SK-N-SH (cell line): ENCODE measurements around the gene MBOAT2. TPM values are rescaled to one million over a fixed set of nuclear protein-coding genes. Genes with fewer than 3 reads are reported as not detected.
"Not testable (repeated sequence)": the region's sequence is repeated elsewhere in the genome, so short reads cannot be mapped to it uniquely, and the experiment has no call there.

Experiments used
- CTCF ChIA-PET: fragments of 300-600, 350-600 bp; formaldehyde crosslinking; extraction: SDS; loops from one replicate; lab custom pipeline; 2021; lab: Yijun Ruan, JAX
- POLR2A ChIA-PET: fragments of 350-600 bp; sonication (Branson Sonifier 250); formaldehyde crosslinking; extraction: SDS; loops from one replicate; lab custom pipeline; 2020; ENCODE audit warnings: antibody characterized with exemption, inconsistent platforms; lab: Yijun Ruan, JAX
- DNase-seq: peaks from one replicate; pipeline ENCODE4 v3.0.0; 2012
- H2AFZ ChIP-seq: fragments of 200-600 bp; sonication (generic); 2 replicates; pipeline ENCODE4 v1.8.1; 2016; ENCODE audit warnings: antibody characterized with exemption, mild to moderate bottlenecking, low read depth
- H3F3A ChIP-seq: fragments of 200-600 bp; sonication (generic); replicated peaks from 2 replicates; pipeline ENCODE3; 2016; ENCODE audit warnings: antibody characterized with exemption, mild to moderate bottlenecking; ENCODE audit not compliant: insufficient read depth
- H3K27ac ChIP-seq, 2 experiments: fragments of 200-500 bp in 1 of 2; fragments of 200-600 bp in 1 of 2; sonication (Bioruptor generic) in 1 of 2; sonication (generic), shearing (Covaris generic) in 1 of 2; 2 replicates each; pipeline versions ENCODE4 v1.5.1 to v1.6.1; 2014 to 2016; ENCODE audit warnings: low read depth in 2 of 2, inconsistent platforms in 1 of 2, low read length in 1 of 2, mild to moderate bottlenecking in 1 of 2, mixed read lengths in 1 of 2
- H3K27me3 ChIP-seq: fragments of 200-600 bp; sonication (generic), shearing (Covaris generic); 2 replicates; pipeline ENCODE4 v1.6.1; 2016; ENCODE audit warnings: mixed run types; ENCODE audit not compliant: insufficient read depth
- H3K36me3 ChIP-seq, 2 experiments: fragments of 200-500 bp in 1 of 2; fragments of 200-600 bp in 1 of 2; sonication (Bioruptor generic) in 1 of 2; sonication (generic) in 1 of 2; replicated peaks in 1 of 2; 2 replicates each; pipeline versions ENCODE3 to v1.5.1; 2014 to 2016; ENCODE audit warnings: low read length in 1 of 2, mild to moderate bottlenecking in 1 of 2; ENCODE audit not compliant: insufficient read depth in 2 of 2, control insufficient read depth in 1 of 2
- H3K4me1 ChIP-seq, 2 experiments: fragments of 200-500 bp in 1 of 2; fragments of 200-600 bp in 1 of 2; sonication (Bioruptor generic) in 1 of 2; sonication (generic), shearing (Covaris generic) in 1 of 2; 2 replicates each; pipeline versions ENCODE4 v1.5.1 to v1.6.1; 2014 to 2016; ENCODE audit warnings: low read depth in 1 of 2, low read length in 1 of 2, mixed run types in 1 of 2; ENCODE audit not compliant: insufficient read depth in 2 of 2, control insufficient read depth in 1 of 2
- H3K4me2 ChIP-seq: fragments of 200-600 bp; sonication (generic), shearing (Covaris generic); 2 replicates; pipeline ENCODE4 v1.6.1; 2017; ENCODE audit warnings: mixed run types
- H3K4me3 ChIP-seq, 2 experiments: fragments of 200-500 bp in 1 of 2; fragments of 200-600 bp in 1 of 2; sonication (Bioruptor generic) in 1 of 2; sonication (generic), shearing (Covaris generic) in 1 of 2; 2 replicates each; pipeline versions ENCODE4 v1.5.1 to v1.8.1; 2014 to 2016; ENCODE audit warnings: low read depth in 2 of 2, inconsistent platforms in 1 of 2, low read length in 1 of 2, mild to moderate bottlenecking in 1 of 2, mixed read lengths in 1 of 2, moderate library complexity in 1 of 2
- H3K79me2 ChIP-seq: fragments of 200-600 bp; sonication (generic); 2 replicates; pipeline ENCODE4 v1.8.1; 2017; ENCODE audit warnings: mild to moderate bottlenecking; ENCODE audit not compliant: insufficient read depth
- H3K9ac ChIP-seq: fragments of 200-600 bp; sonication (generic); 2 replicates; pipeline ENCODE4 v1.6.1; 2017; ENCODE audit warnings: mixed run types
- H3K9me2 ChIP-seq: fragments of 200-600 bp; sonication (generic); 2 replicates; pipeline ENCODE4 v1.6.1; 2017; ENCODE audit warnings: mixed run types
- H3K9me3 ChIP-seq: fragments of 200-600 bp; sonication (generic); 2 replicates; pipeline ENCODE4 v1.6.1; 2017; ENCODE audit warnings: mixed run types, mild to moderate bottlenecking, moderate library complexity
- H4K20me1 ChIP-seq: fragments of 200-600 bp; sonication (generic); 2 replicates; pipeline ENCODE4 v1.6.1; 2017; ENCODE audit warnings: mild to moderate bottlenecking, mixed run types; ENCODE audit not compliant: insufficient read depth
- CHD2 ChIP-seq: fragments of 150-350 bp; IDR thresholded peaks from 2 replicates; pipeline ENCODE4 v1.6.1; 2018; ENCODE audit warnings: low read length; ENCODE audit not compliant: partially characterized antibody
- EP300 ChIP-seq, 2 experiments: IDR thresholded peaks; 2 replicates each; pipeline versions ENCODE4 v1.4.0 to v1.6.1; 2012; ENCODE audit warnings: borderline replicate concordance in 1 of 2, low read depth in 1 of 2, low read length in 1 of 2
- EZH2phosphoT487 ChIP-seq: fragments of 200-600 bp; sonication (generic); IDR thresholded peaks from 2 replicates; pipeline ENCODE4 v1.6.1; 2017; ENCODE audit warnings: low read depth, mixed run types, mild to moderate bottlenecking, antibody characterized with exemption, moderate library complexity, borderline replicate concordance
- FOSL2 ChIP-seq: IDR thresholded peaks from 2 replicates; pipeline ENCODE4 v1.4.0; 2012; ENCODE audit warnings: low read depth, mild to moderate bottlenecking, moderate library complexity, borderline replicate concordance
- FOXM1 ChIP-seq: IDR thresholded peaks from 2 replicates; pipeline ENCODE4 v1.4.0; 2012; ENCODE audit warnings: low read depth, mild to moderate bottlenecking
- GABPA ChIP-seq: IDR thresholded peaks from 2 replicates; pipeline ENCODE4 v1.4.0; 2012; ENCODE audit warnings: low read depth, mild to moderate bottlenecking
- GATA2 ChIP-seq: sonication (generic); formaldehyde crosslinking; IDR thresholded peaks from 2 replicates; pipeline ENCODE4 v1.5.0; 2020; ENCODE audit warnings: mild to moderate bottlenecking, missing genetic modification reagents
- MEF2A ChIP-seq: IDR thresholded peaks from 2 replicates; pipeline ENCODE4 v1.4.0; 2012; ENCODE audit warnings: low read depth, borderline replicate concordance
- RCOR1 ChIP-seq: fragments of 150-350 bp; IDR thresholded peaks from 2 replicates; pipeline ENCODE4 v1.6.1; 2017; ENCODE audit warnings: antibody characterized with exemption, low read length
- SIN3A ChIP-seq: IDR thresholded peaks from 2 replicates; pipeline ENCODE4 v1.6.1; 2012; ENCODE audit warnings: low read depth, mild to moderate bottlenecking, low read length, moderate library complexity, borderline replicate concordance
- SMC3 ChIP-seq: IDR thresholded peaks from 2 replicates; pipeline ENCODE4 v1.6.1; 2012; ENCODE audit warnings: low read depth, low read length, improper control_type of control experiment
- YY1 ChIP-seq: IDR thresholded peaks from 2 replicates; pipeline ENCODE4 v1.4.0; 2012; ENCODE audit warnings: low read depth, mild to moderate bottlenecking
- WGBS: methylation state at CpG from one replicate; pipeline ENCODE4 v1.1.6; 2017; ENCODE audit warnings: low lambda C conversion rate; 5-methylcytosine and 5-hydroxymethylcytosine counted together
- polyA plus RNA-seq, 3 experiments: library from polyadenylated mRNA; depleted of rRNA; stranded (reverse); fragments of >200 nt; gene quantifications; 2 replicates each; pipeline ENCODE4 v1.2.3, GENCODE V29; 2012
- TF ChIP-seq, protein P1 (sequence below): IDR thresholded peaks from 2 replicates; pipeline ENCODE4 v1.4.0; 2012; ENCODE audit warnings: low read depth
- TF ChIP-seq, protein P2 (sequence below): fragments of 150-350 bp; IDR thresholded peaks from 2 replicates; pipeline ENCODE4 v1.6.1; 2016; ENCODE audit warnings: mild to moderate bottlenecking, low read depth, low read length
- TF ChIP-seq, protein P3 (sequence below): IDR thresholded peaks from 2 replicates; pipeline ENCODE4 v1.4.0; 2012; ENCODE audit warnings: low read depth, borderline replicate concordance

The MBOAT2 gene
- polyA plus RNA-seq, 1 of the 3 experiments (the other 2 are of a cell fraction) = 33.9 TPM

- no peaks in the 10 kb centered on the region for H3K27me3 ChIP-seq
- H3K27ac ChIP-seq = no peak overlapping the region
- peaks cover 0 to 9% of the 10 kb centered on the region in 2 experiments; a peak in 2 of 4 replicates for H3K4me1 ChIP-seq
- no peak overlapping the region for H3K9ac ChIP-seq
- H3K36me3 ChIP-seq = peaks cover 4 to 25% of the 10 kb centered on the region in 2 experiments
- no peak for TF ChIP-seq RCOR1
- TF ChIP-seq, protein P1, sequence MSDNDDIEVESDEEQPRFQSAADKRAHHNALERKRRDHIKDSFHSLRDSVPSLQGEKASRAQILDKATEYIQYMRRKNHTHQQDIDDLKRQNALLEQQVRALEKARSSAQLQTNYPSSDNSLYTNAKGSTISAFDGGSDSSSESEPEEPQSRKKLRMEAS = no peak
- H3K4me3 ChIP-seq = no peak overlapping the region
- H3F3A ChIP-seq = no peaks in the 10 kb centered on the region
- H3K9me2 ChIP-seq = no peaks in the 10 kb centered on the region
- POLR2A ChIA-PET = no interaction called here
- no peak for DNase-seq
- no peak overlapping the region for H3K4me2 ChIP-seq
- CTCF ChIA-PET = interaction anchor here (0.7 kb wide), 1 partner anchor 71 kb away, joined by 3 read pairs; no protein-coding TSS in a partner anchor
- H3K79me2 ChIP-seq = peaks cover 7% of the 10 kb centered on the region; the same call in 1 of the 2 replicates
- no peak overlapping the region for H2AFZ ChIP-seq
- H4K20me1 ChIP-seq = no peaks in the 10 kb centered on the region
- H3K9me3 ChIP-seq = no peaks in the 10 kb centered on the region
- 89% methylated on average over 2 of the region's 2 CpGs for WGBS
These were observed 70.8 kb downstream of the MBOAT2 start for GRCh38 chr2:8932702-8933101.

- H3K9me2 ChIP-seq, POLR2A ChIA-PET, CTCF ChIA-PET, H3K27me3 ChIP-seq, H4K20me1 ChIP-seq, H3F3A ChIP-seq, H2AFZ ChIP-seq, H3K9ac ChIP-seq, H3K9me3 ChIP-seq, H3K4me3 ChIP-seq, H3K4me2 ChIP-seq, DNase-seq, H3K27ac ChIP-seq: not testable (repeated sequence)
- Histone ChIP-seq H3K36me3 (peaks cover 2 to 25% of the 10 kb centered on the region in 2 experiments), H3K79me2 (peaks cover 15% of the 10 kb centered on the region; the same call in 1 of the 2 replicates), H3K4me1 (peaks cover 0 to 17% of the 10 kb centered on the region in 2 experiments; a peak in 2 of 4 replicates)
- WGBS = 94% methylated on average over 5 of the region's 5 CpGs
These were observed 73.3 kb downstream of the MBOAT2 start for GRCh38 chr2:8930185-8930584.

DNA sequence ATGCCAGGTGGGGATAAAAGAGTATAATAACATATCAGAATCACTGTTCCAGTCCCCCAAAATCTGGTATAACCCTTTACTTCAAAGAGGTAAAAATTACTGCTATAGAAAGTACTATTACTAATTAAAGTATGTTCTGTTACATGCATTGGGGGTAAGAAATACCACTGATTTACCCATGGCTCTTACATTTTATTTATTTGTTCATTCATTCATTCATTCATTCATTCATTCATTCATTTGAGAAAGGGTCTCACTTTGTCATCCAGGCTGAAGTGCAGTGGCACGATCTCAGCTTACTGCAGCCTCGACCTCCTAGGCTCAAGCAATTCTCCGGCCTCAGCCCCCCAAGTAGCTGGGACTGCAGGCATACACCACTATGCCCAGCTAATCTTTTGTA lies 74.4 kb downstream of the MBOAT2 start:
- H3K9me2 ChIP-seq = no peaks in the 10 kb centered on the region
- TF ChIP-seq RCOR1 = no peak
- TF ChIP-seq CHD2 = no peak
- no peak for TF ChIP-seq GATA2 (CRISPR knock-in tag)
- no peak for TF ChIP-seq YY1
- no peak for TF ChIP-seq FOXM1
- TF ChIP-seq, protein P2, sequence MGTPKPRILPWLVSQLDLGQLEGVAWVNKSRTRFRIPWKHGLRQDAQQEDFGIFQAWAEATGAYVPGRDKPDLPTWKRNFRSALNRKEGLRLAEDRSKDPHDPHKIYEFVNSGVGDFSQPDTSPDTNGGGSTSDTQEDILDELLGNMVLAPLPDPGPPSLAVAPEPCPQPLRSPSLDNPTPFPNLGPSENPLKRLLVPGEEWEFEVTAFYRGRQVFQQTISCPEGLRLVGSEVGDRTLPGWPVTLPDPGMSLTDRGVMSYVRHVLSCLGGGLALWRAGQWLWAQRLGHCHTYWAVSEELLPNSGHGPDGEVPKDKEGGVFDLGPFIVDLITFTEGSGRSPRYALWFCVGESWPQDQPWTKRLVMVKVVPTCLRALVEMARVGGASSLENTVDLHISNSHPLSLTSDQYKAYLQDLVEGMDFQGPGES = no peak
- TF ChIP-seq EP300 (IDR thresholded peaks at IDR 0.05; ENCODE audit: borderline replicate concordance in 1 of 2, low read depth in 1 of 2, low read length in 1 of 2) = no peak
- TF ChIP-seq, protein P3, sequence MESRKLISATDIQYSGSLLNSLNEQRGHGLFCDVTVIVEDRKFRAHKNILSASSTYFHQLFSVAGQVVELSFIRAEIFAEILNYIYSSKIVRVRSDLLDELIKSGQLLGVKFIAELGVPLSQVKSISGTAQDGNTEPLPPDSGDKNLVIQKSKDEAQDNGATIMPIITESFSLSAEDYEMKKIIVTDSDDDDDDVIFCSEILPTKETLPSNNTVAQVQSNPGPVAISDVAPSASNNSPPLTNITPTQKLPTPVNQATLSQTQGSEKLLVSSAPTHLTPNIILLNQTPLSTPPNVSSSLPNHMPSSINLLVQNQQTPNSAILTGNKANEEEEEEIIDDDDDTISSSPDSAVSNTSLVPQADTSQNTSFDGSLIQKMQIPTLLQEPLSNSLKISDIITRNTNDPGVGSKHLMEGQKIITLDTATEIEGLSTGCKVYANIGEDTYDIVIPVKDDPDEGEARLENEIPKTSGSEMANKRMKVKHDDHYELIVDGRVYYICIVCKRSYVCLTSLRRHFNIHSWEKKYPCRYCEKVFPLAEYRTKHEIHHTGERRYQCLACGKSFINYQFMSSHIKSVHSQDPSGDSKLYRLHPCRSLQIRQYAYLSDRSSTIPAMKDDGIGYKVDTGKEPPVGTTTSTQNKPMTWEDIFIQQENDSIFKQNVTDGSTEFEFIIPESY = no peak
- no peak for TF ChIP-seq SMC3
- no peak for TF ChIP-seq SIN3A
- no peak for TF ChIP-seq EZH2phosphoT487
- no peak for TF ChIP-seq GABPA
- TF ChIP-seq FOSL2 = no peak
- no peak for TF ChIP-seq MEF2A
- no peak overlapping the region for H3K27ac ChIP-seq
- 95% methylated on average over 3 of the region's 3 CpGs for WGBS
- no peaks in the 10 kb centered on the region for H3F3A ChIP-seq
- no peaks in the 10 kb centered on the region for H4K20me1 ChIP-seq
- H3K4me3 ChIP-seq = no peak overlapping the region
- CTCF ChIA-PET = no interaction called here
- POLR2A ChIA-PET = no interaction called here
- H3K27me3 ChIP-seq = no peaks in the 10 kb centered on the region
- H3K9ac ChIP-seq = no peak overlapping the region
- H3K36me3 ChIP-seq = peaks cover under 1 to 23% of the 10 kb centered on the region in 2 experiments
- H3K4me2 ChIP-seq = no peak overlapping the region
- H2AFZ ChIP-seq = no peak overlapping the region
- no peaks in the 10 kb centered on the region for H3K9me3 ChIP-seq
- no peak for DNase-seq
- peaks cover 0 to 14% of the 10 kb centered on the region in 2 experiments; a peak in 2 of 4 replicates for H3K4me1 ChIP-seq
- H3K79me2 ChIP-seq = peaks cover 15% of the 10 kb centered on the region; the same call in 1 of the 2 replicates
